HG03439 (cell line): ENCODE data around the gene TDRD9.
A peak's percentile ranks its signal among the peaks of the same experiment; 100 is the strongest.

ENCODE experiments used
- ATAC-seq: cut with Tn5 transposase; IDR thresholded peaks from one replicate; pipeline ENCODE4 v1.9.1; 2021; ENCODE audit warnings: mild to moderate bottlenecking, moderate library complexity; ENCODE audit not compliant: unreplicated experiment

Gene TDRD9

GRCh38 chr14:104062281-104062680 lies 134.0 kb downstream of the TDRD9 start:
- no peak for ATAC-seq

- ATAC-seq, result no peak
These were observed 135.7 kb downstream of the TDRD9 start for GRCh38 chr14:104064003-104064402.

GRCh38 chr14:104066279-104066678 lies 138.0 kb downstream of the TDRD9 start:
- no peak for ATAC-seq

- no peak for ATAC-seq
These were observed 138.6 kb downstream of the TDRD9 start for GRCh38 chr14:104066719-104067295.

GRCh38 chr14:104069541-104069940 lies 141.3 kb downstream of the TDRD9 start:
- no peak for ATAC-seq

- ATAC-seq, result no peak
These were observed 144.3 kb downstream of the TDRD9 start for GRCh38 chr14:104072586-104072985.

GRCh38 chr14:104073764-104074163 lies 145.5 kb downstream of the TDRD9 start:
- ATAC-seq, result no peak

- ATAC-seq, result no peak
These were observed 147.4 kb downstream of the TDRD9 start for GRCh38 chr14:104075530-104076151.

GRCh38 chr14:104076743-104077142 lies 148.5 kb downstream of the TDRD9 start:
- ATAC-seq, result no peak

- peak; percentile 84 for ATAC-seq
These were observed 149.8 kb downstream of the TDRD9 start for GRCh38 chr14:104078031-104078455.

GRCh38 chr14:104080376-104081260 lies 152.4 kb downstream of the TDRD9 start:
- no peak for ATAC-seq

- no peak for ATAC-seq
These were observed 153.1 kb downstream of the TDRD9 start for GRCh38 chr14:104081261-104081835.

GRCh38 chr14:104081951-104082464 lies 153.8 kb downstream of the TDRD9 start:
- ATAC-seq, result no peak

- no peak for ATAC-seq
These were observed 154.6 kb downstream of the TDRD9 start for GRCh38 chr14:104082807-104083206.

GRCh38 chr14:104084251-104085002 lies 156.2 kb downstream of the TDRD9 start:
- ATAC-seq, result no peak

- no peak for ATAC-seq
These were observed 157.0 kb downstream of the TDRD9 start, which contains the start of gene ASPG for GRCh38 chr14:104085032-104085888. Gene ASPG (plus strand): TSS chr14:104085700. CDS start chr14:104085771, 71 bp downstream.

GRCh38 chr14:104085889-104086201 lies 157.6 kb downstream of the TDRD9 start:
- ATAC-seq, result no peak

GRCh38 chr14:104086210-104086660 lies 158.0 kb downstream of the TDRD9 start:
- no peak for ATAC-seq

GRCh38 chr14:104086661-104087461 lies 158.6 kb downstream of the TDRD9 start:
- no peak for ATAC-seq
